Skeletal muscle satellite cell (primary cell): ENCODE data around the gene C7orf33.
"Not testable (repeated sequence)": the region's sequence is repeated elsewhere in the genome, so short reads cannot be mapped to it uniquely, and the experiment has no call there.

ENCODE experiments used
- H3K27me3 ChIP-seq: 2 replicates; pipeline ENCODE4 v1.7.0; 2013; ENCODE audit warnings: low read length; ENCODE audit not compliant: control insufficient read depth, insufficient read depth
- H3K36me3 ChIP-seq: 2 replicates; pipeline ENCODE4 v1.7.0; 2013; ENCODE audit warnings: mild to moderate bottlenecking, control low read depth, low read length; ENCODE audit not compliant: insufficient read depth
- H3K4me1 ChIP-seq: 2 replicates; pipeline ENCODE4 v1.7.0; 2013; ENCODE audit warnings: low read length; ENCODE audit not compliant: control insufficient read depth, insufficient read depth
- H3K4me2 ChIP-seq: 2 replicates; pipeline ENCODE4 v1.7.0; 2013; ENCODE audit warnings: mild to moderate bottlenecking, low read length
- H3K4me3 ChIP-seq: 2 replicates; pipeline ENCODE4 v1.7.0; 2013; ENCODE audit warnings: low read length
- H3K9ac ChIP-seq: 2 replicates; pipeline ENCODE4 v1.7.0; 2013; ENCODE audit warnings: mild to moderate bottlenecking, low read depth, low read length, moderate library complexity
- H3K9me3 ChIP-seq: replicated peaks from 2 replicates; pipeline ENCODE4 v1.7.0; 2013; ENCODE audit warnings: mild to moderate bottlenecking, control low read depth, low read length

The C7orf33 gene

DNA sequence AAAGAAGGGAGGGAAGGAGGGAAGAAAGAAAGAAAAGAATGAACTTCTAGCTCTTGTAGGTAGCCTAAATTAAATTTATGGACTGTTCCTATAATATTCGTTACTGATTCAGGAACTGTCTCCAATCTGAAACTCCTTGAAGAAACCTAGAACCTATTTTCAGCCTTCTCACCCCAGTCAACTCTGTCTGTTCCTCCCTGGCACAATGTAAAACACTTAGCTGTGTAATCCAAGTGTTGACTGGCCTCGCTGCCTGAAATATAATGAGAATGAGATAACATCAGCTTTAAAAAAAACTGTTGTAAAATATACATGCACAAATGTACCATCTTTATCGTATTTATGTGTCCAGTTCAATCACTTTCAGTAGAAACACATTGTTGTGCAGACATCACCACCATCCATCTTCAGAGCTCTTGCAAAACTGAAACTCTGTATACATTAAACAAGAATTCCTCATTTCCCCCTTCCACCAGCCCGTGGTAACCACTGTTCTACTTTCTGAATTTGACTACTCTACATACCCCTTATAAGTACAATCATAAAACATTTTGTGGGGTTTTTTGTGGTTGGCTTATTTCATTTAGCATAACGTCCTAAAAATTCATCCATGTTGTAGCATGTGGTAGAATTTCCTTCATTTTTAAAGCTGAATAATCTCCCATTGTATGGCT is 6.3 kb upstream of the C7orf33 start:
- peaks cover 27% of the 10 kb centered on the region for H3K27me3 ChIP-seq
- H3K4me1 ChIP-seq: no peaks in the 10 kb centered on the region
- H3K4me2 ChIP-seq: no peak overlapping the region
- no peaks in the 10 kb centered on the region for H3K36me3 ChIP-seq
- H3K9me3 ChIP-seq: no peaks in the 10 kb centered on the region
- H3K9ac ChIP-seq: no peak overlapping the region
- no peak overlapping the region for H3K4me3 ChIP-seq

DNA sequence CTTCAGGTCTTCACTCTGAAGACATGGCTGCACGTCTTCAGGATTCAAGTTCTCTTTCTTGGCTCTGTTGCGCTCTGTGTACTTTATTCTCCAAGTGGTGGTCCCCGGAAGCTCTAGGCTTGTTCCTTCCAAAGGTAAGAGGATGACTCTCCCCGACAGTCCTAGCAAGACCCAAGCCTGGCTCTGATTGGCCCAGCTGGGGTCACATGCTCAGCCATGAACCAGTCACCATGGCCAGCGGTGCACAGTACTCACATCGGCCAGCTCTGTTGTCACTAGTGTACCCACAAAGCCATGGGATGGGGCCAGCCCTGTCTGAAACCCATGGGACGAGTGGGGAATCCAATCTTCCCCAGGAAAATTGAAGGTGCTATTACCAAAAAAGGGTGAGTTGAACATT is 5.2 kb upstream of the C7orf33 start:
- no peak overlapping the region for H3K4me2 ChIP-seq
- no peak overlapping the region for H3K4me3 ChIP-seq
- no peak overlapping the region for H3K9ac ChIP-seq
- H3K9me3 ChIP-seq: no peaks in the 10 kb centered on the region
- H3K36me3 ChIP-seq: no peaks in the 10 kb centered on the region
- H3K4me1 ChIP-seq: no peaks in the 10 kb centered on the region
- peaks cover 27% of the 10 kb centered on the region for H3K27me3 ChIP-seq

DNA sequence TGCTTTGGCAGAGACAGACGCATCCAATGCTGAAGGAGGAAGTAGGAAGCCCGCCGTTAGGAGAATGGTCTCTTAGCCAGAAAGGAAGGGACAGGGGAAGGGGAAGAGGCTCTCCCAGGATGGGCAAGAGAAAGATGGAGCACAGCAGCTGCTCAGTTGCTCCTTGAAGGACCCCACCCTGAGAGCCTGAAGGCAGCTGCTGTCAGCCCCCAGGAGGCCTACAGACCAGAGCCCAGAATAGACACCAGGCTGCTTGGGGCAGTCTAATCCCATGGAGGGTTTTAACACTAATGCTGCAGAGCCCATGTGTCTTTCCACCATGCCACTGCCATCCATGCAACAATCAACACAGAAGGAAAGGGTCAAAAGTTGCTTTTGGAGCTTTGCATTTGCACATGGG is 3.5 kb upstream of the C7orf33 start:
- Histone ChIP-seq H3K9ac (no peak overlapping the region), H3K4me1 (no peaks in the 10 kb centered on the region), H3K27me3 (peaks cover 27% of the 10 kb centered on the region), H3K4me2 (no peak overlapping the region), H3K4me3 (no peak overlapping the region), H3K36me3 (no peaks in the 10 kb centered on the region), H3K9me3 (no peaks in the 10 kb centered on the region)

DNA sequence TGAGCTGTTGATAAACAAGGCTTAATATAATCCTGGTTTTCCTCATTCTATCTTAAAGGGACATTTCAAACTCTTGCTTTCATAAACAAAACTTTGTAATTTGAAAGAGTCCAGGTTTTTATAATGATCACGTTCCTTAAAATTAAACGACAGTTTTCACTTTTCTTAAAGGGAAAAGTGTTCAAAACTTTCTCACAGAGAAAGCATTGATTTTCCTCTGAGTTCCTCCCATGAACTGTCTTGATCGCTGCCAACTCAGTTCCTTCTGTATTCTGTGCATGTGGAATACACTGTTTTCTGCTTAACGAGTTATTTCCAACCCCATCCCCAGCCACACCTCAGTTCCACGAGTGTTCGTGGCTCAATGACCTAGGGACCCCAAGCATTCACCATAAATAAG is 2.4 kb upstream of the C7orf33 start:
- Histone ChIP-seq H3K36me3 (no peaks in the 10 kb centered on the region), H3K9ac (no peak overlapping the region), H3K27me3 (peaks cover 27% of the 10 kb centered on the region), H3K4me3 (no peak overlapping the region), H3K4me1 (no peaks in the 10 kb centered on the region), H3K9me3 (no peaks in the 10 kb centered on the region), H3K4me2 (no peak overlapping the region)

DNA sequence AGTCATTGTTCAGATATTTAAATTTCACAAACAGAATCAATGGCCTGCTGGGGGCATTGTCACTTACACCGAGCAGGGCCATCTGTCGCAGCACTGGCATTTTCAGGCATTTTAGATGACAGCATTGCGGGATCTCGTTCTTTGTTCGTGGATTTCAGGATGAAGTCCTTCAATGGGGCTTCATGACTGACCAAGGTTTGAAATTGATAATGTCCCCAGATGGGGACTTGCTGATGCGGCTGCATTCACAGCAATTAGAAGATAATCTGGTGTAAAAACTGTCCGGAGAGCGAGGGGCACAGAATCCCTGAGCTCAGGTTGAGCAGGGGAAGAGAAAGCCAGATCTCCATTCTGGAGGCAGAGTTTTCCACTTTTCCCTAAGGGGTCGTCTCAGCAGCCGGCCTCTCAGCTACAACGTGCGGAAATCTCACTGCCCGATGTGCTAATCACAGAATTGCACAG is 1.9 kb upstream of the C7orf33 start:
- H3K4me3 ChIP-seq: no peak overlapping the region
- no peaks in the 10 kb centered on the region for H3K9me3 ChIP-seq
- H3K36me3 ChIP-seq: no peaks in the 10 kb centered on the region
- H3K27me3 ChIP-seq: peaks cover 27% of the 10 kb centered on the region
- no peak overlapping the region for H3K9ac ChIP-seq
- H3K4me1 ChIP-seq: no peaks in the 10 kb centered on the region
- no peak overlapping the region for H3K4me2 ChIP-seq

DNA sequence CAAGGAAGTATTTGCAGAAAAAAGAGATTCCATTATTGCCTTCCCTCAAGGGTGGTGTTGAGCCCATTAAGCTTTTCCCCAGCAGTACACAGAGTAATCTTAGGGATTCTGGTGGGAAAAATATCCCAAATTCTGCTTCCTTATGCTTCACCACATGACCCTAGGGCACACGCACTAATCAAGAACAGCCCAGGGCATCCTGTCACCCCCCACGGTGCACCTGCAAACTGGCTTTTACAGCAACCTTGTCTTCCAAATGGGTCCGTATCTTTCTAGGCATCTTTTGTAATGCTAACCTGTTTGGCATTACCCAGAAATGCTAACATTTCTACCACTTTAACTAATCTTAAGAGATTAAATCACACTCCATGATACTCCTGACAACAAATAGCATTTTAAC is 926 bp upstream of the C7orf33 start:
- H3K27me3 ChIP-seq: peaks cover 27% of the 10 kb centered on the region
- no peak overlapping the region for H3K4me2 ChIP-seq
- no peaks in the 10 kb centered on the region for H3K9me3 ChIP-seq
- no peaks in the 10 kb centered on the region for H3K4me1 ChIP-seq
- H3K4me3 ChIP-seq: no peak overlapping the region
- no peaks in the 10 kb centered on the region for H3K36me3 ChIP-seq
- H3K9ac ChIP-seq: no peak overlapping the region

DNA sequence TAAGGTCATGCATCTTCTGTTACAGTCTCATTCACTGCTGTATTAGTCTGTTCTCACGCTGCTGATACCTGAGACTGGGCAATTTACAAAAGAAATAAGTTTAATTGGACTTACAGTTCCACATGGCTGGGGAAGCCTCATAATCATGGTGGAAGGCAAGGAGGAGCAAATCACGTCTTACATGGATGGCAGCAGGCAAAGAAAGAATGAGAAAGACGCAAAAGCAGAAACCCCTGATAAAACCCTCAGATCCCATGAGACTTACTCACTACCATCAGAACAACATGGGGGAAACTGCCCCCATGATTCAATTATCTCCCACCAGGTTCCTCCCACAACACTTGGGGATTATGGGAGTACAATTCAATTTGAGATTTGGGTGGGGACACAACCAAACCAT is 5.8 kb downstream of the C7orf33 start:
- not testable (repeated sequence) for H3K4me1 ChIP-seq, H3K4me3 ChIP-seq, H3K9me3 ChIP-seq, H3K36me3 ChIP-seq, H3K27me3 ChIP-seq, H3K4me2 ChIP-seq, H3K9ac ChIP-seq

DNA sequence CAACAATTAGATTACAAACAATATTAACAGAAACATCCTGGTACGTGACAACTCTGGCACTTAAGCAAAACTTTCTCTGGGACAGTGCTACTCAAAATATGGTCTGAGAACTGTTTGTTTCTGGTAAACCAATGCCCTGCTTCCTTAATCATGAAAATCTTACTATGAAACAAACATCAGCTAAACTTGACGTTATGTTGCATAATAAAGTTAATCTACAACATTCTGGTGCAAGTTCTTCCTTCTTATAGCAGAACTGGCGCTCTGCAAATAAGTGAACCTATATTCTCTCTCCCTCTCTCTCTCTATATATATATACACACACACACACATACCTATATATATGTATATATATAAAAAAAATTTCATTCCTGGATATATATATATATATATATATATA is 7.8 kb downstream of the C7orf33 start:
- H3K9me3 ChIP-seq: no peaks in the 10 kb centered on the region
- H3K36me3 ChIP-seq: no peaks in the 10 kb centered on the region
- H3K4me2 ChIP-seq: no peak overlapping the region
- H3K9ac ChIP-seq: no peak overlapping the region
- H3K4me3 ChIP-seq: no peak overlapping the region
- H3K4me1 ChIP-seq: no peaks in the 10 kb centered on the region
- no peaks in the 10 kb centered on the region for H3K27me3 ChIP-seq

DNA sequence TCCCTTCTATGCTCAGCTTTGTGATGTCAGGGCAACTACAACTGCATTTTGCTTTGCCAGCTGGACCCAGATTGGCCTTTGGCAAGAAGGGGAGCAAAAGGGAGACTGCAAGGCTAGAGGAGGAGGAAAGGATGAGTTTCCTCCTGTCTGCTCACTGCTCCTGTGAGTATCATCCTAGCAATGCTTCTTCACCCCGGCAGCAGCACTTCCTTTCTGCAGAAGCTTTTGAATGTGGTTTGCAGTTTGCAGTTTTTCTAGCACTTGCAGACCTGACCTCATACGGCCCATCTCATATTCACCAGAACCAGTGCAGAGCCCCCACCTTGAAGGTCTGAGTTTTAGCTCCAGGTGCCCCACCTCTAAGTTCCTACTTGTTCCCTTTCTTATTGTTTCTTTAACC is 14.8 kb downstream of the C7orf33 start:
- H3K4me2 ChIP-seq: no peak overlapping the region
- H3K27me3 ChIP-seq: peaks cover 9% of the 10 kb centered on the region
- H3K4me1 ChIP-seq: no peaks in the 10 kb centered on the region
- H3K9me3 ChIP-seq: no peaks in the 10 kb centered on the region
- H3K9ac ChIP-seq: no peak overlapping the region
- no peak overlapping the region for H3K4me3 ChIP-seq
- H3K36me3 ChIP-seq: no peaks in the 10 kb centered on the region

DNA sequence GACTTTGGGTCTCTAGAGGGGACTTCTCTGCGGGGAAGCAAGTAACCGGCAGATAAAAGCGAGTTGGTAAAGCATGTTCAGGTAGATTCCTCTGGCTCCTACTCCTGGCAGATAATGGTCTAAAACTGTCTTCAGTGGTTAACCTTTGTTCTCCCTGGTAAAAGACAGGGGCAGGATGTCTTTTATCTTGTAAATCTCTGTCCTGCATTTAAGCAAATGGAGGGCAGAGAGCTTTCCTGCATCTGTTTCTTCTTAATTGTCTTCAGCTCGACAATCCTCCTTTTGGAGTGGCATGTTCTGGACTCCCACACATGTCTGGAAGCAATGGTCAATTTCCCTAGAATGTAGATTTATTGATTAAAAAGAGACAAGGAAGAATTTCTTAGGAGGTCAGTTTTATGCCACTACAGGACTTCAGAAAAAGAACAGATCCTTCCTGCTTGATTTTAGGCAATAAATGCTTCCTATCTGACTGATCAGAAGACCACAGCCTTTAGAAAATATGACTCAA is 16.6 kb downstream of the C7orf33 start:
- H3K4me2 ChIP-seq: no peak overlapping the region
- H3K27me3 ChIP-seq: peaks cover 16% of the 10 kb centered on the region
- H3K4me3 ChIP-seq: no peak overlapping the region
- H3K9ac ChIP-seq: no peak overlapping the region
- H3K9me3 ChIP-seq: no peaks in the 10 kb centered on the region
- no peaks in the 10 kb centered on the region for H3K4me1 ChIP-seq
- no peaks in the 10 kb centered on the region for H3K36me3 ChIP-seq

DNA sequence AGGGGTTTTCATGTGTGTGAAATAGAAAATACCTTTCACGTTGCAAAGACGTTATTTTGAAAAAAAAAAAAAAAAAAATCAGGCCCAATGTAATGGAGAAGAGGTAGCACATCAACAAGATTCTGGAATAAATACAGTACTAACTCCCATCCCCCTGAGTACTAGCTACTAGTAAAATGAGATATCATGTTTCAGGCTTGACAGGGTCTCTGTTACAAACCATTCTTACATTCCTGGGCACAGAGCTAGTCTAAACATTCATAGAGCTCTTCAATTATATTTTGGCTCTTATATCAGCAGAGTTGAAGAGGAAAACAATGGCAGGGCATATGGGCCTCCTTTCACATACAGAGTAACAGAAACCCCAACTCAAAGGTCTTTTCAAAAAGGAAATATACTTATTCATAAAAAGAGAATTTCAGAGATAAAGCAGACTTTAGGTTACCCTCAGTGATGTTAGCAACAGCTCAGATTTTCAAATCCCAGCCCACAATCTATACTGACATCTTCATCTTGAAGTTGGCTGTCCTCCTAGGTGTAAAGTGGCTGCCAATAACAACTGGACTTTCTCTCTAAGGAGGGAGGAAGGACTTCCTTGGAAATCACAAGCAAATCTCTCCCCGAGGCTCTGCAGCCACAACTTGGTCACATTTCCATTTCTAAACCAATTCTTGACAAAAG is 18.6 kb downstream of the C7orf33 start:
- Histone ChIP-seq H3K4me3 (no peak overlapping the region), H3K4me2 (no peak overlapping the region), H3K36me3 (no peaks in the 10 kb centered on the region), H3K9me3 (no peaks in the 10 kb centered on the region), H3K9ac (no peak overlapping the region), H3K27me3 (peaks cover 28% of the 10 kb centered on the region), H3K4me1 (no peaks in the 10 kb centered on the region)

DNA sequence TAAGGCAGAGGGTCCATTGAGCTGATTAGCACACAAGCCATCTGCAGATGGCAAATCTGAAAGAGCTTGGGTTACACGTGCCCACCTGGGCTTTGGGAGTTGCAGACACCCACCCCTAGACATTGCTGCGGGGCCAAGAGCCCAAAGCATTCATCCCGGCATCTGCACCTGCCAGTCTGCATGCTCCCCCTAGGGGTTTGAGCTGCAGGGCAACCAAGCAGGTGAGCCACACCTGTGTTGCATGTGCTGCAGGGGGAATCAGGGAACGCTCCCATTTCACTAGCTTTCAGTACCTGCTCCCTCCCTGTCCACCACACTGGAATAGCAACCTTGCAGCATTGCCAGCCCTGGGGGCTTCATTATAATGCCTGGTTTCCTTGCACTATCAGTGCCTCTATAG is 21.1 kb downstream of the C7orf33 start:
- no peaks in the 10 kb centered on the region for H3K4me1 ChIP-seq
- peaks cover 40% of the 10 kb centered on the region for H3K27me3 ChIP-seq
- H3K4me3 ChIP-seq: no peak overlapping the region
- no peaks in the 10 kb centered on the region for H3K36me3 ChIP-seq
- H3K4me2 ChIP-seq: no peak overlapping the region
- no peak overlapping the region for H3K9ac ChIP-seq
- no peaks in the 10 kb centered on the region for H3K9me3 ChIP-seq
